Calu3 (cell line): ENCODE results near the gene MRGPRE. TPM values are rescaled to one million over a fixed set of nuclear protein-coding genes. Genes with fewer than 3 reads are reported as not detected.

Source experiments
- BruUV-seq: library from RNA; stranded (reverse); fragments of 400-500 nt; replicated peaks from 2 replicates; lab custom pipeline; 2021; lab: Mats Ljungman, UMichigan
- CTCF ChIA-PET: fragments of 300-600 bp; sonication (Branson Sonifier 250); formaldehyde crosslinking; loops from one replicate; lab custom pipeline; 2022; ENCODE audit warnings: antibody characterized with exemption; lab: Charles Lee
- DNase-seq: peaks from one replicate; pipeline ENCODE4 v3.0.0; 2022
- H3K27ac Mint-ChIP-seq: one replicate; pipeline ENCODE4 v1.8.0; 2022; ENCODE audit warnings: mixed read lengths; ENCODE audit not compliant: unreplicated experiment
- H3K27me3 Mint-ChIP-seq: one replicate; pipeline ENCODE4 v1.8.0; 2022; ENCODE audit warnings: mixed read lengths; ENCODE audit not compliant: unreplicated experiment
- H3K36me3 Mint-ChIP-seq: one replicate; pipeline ENCODE4 v1.8.0; 2022; ENCODE audit warnings: mild to moderate bottlenecking, moderate library complexity, mixed read lengths; ENCODE audit not compliant: insufficient read depth, unreplicated experiment
- H3K4me1 Mint-ChIP-seq: one replicate; pipeline ENCODE4 v1.8.0; 2022; ENCODE audit warnings: mild to moderate bottlenecking, low read depth, mixed read lengths; ENCODE audit not compliant: unreplicated experiment
- H3K4me3 Mint-ChIP-seq: one replicate; pipeline ENCODE4 v1.8.0; 2022; ENCODE audit warnings: mild to moderate bottlenecking, low read depth, moderate library complexity, mixed read lengths; ENCODE audit not compliant: unreplicated experiment
- H3K9me3 Mint-ChIP-seq: one replicate; pipeline ENCODE4 v1.8.0; 2022; ENCODE audit warnings: low read depth, mixed read lengths; ENCODE audit not compliant: unreplicated experiment
- CTCF ChIP-seq: fragments of 200-600 bp; IDR thresholded peaks from one replicate; pipeline ENCODE4 v1.8.0; 2022; ENCODE audit warnings: antibody characterized with exemption; ENCODE audit not compliant: unreplicated experiment
- intact Hi-C: fragments of 100-400 bp; cut with micrococcal nuclease; formaldehyde crosslinking; loops from one replicate; pipeline ENCODE4 v1.10.0; 2022; ENCODE audit not compliant: unreplicated experiment
- total RNA-seq: library from RNA; stranded (reverse); gene quantifications from 2 replicates; pipeline ENCODE4 v1.2.3, GENCODE V29; 2022

MRGPRE gene
- total RNA-seq, 1 experiment from 2014 or later = not detected

- DNase-seq = no peak
- BruUV-seq = no TSS peak
- Mint-ChIP-seq H3K4me3 (no peak overlapping the region), H3K27ac (no peak overlapping the region), H3K36me3 (no peaks in the 10 kb centered on the region), H3K9me3 (no peaks in the 10 kb centered on the region), H3K4me1 (no peaks in the 10 kb centered on the region), H3K27me3 (peaks cover 35% of the 10 kb centered on the region)
- CTCF ChIA-PET = no interaction called here
- no peak for TF ChIP-seq CTCF
- intact Hi-C loops = no loop called here
These were observed 25.9 kb downstream of the MRGPRE start for GRCh38 chr11:3206156-3206921.

- no peaks in the 10 kb centered on the region for H3K36me3 Mint-ChIP-seq
- H3K4me3 Mint-ChIP-seq = no peak overlapping the region
- intact Hi-C loops = no loop called here
- no peaks in the 10 kb centered on the region for H3K9me3 Mint-ChIP-seq
- TF ChIP-seq CTCF = no peak
- DNase-seq = no peak
- CTCF ChIA-PET = no interaction called here
- no peak overlapping the region for H3K27ac Mint-ChIP-seq
- no TSS peak for BruUV-seq
- no peaks in the 10 kb centered on the region for H3K4me1 Mint-ChIP-seq
- peaks cover 40% of the 10 kb centered on the region for H3K27me3 Mint-ChIP-seq
These were observed 26.7 kb downstream of the MRGPRE start for GRCh38 chr11:3205261-3206155.

GRCh38 chr11:3204141-3205015, 27.8 kb downstream of the MRGPRE start:
- CTCF ChIA-PET = interaction anchor here (0.8 to 1.2 kb wide), 3 partner anchors 9 to 74 kb away, joined by 3 read pairs; no protein-coding TSS in a partner anchor
- no peaks in the 10 kb centered on the region for H3K36me3 Mint-ChIP-seq
- BruUV-seq = no TSS peak
- no peak overlapping the region for H3K27ac Mint-ChIP-seq
- no peak for DNase-seq
- H3K4me3 Mint-ChIP-seq = no peak overlapping the region
- intact Hi-C loops = no loop called here
- no peak for TF ChIP-seq CTCF
- H3K27me3 Mint-ChIP-seq = peaks cover 48% of the 10 kb centered on the region
- H3K4me1 Mint-ChIP-seq = no peaks in the 10 kb centered on the region
- H3K9me3 Mint-ChIP-seq = no peaks in the 10 kb centered on the region
